GM19463 (cell line): ENCODE results near the gene PYY.
"Not testable (repeated sequence)": the region's sequence is repeated elsewhere in the genome, so short reads cannot be mapped to it uniquely, and the experiment has no call there.

Experiments used
- ATAC-seq: cut with Tn5 transposase; IDR thresholded peaks from one replicate; pipeline ENCODE4 v1.9.1; 2021; ENCODE audit warnings: mild to moderate bottlenecking, moderate library complexity; ENCODE audit not compliant: unreplicated experiment

PYY gene

GRCh38 chr17:43949781-43950180 is 4.0 kb downstream of the PYY start:
- no peak for ATAC-seq

GRCh38 chr17:43946781-43947180 is 7.0 kb downstream of the PYY start:
- ATAC-seq = no peak

GRCh38 chr17:43945074-43945829 is 8.5 kb downstream of the PYY start:
- ATAC-seq = no peak

- no peak for ATAC-seq
These were observed 11.6 kb downstream of the PYY start, which contains the start of gene PPY for GRCh38 chr17:43942051-43942685. PPY (minus strand) TSS chr17:43942476; CDS start chr17:43941654, 822 bp downstream.

- ATAC-seq = no peak
These were observed 13.1 kb downstream of the PYY start for GRCh38 chr17:43940630-43941029.

GRCh38 chr17:43939886-43940285 is 13.9 kb downstream of the PYY start:
- ATAC-seq = no peak

- not testable (repeated sequence) for ATAC-seq
These were observed 14.3 kb downstream of the PYY start for GRCh38 chr17:43939452-43939851.

GRCh38 chr17:43938838-43939182 is 14.9 kb downstream of the PYY start:
- no peak for ATAC-seq

GRCh38 chr17:43936434-43936833 is 17.3 kb downstream of the PYY start:
- ATAC-seq = no peak

- ATAC-seq = no peak
These were observed 17.8 kb downstream of the PYY start for GRCh38 chr17:43935926-43936261.

GRCh38 chr17:43935204-43935925 is 18.4 kb downstream of the PYY start:
- ATAC-seq = no peak

GRCh38 chr17:43932923-43933322 is 20.8 kb downstream of the PYY start:
- no peak for ATAC-seq

- ATAC-seq = no peak
These were observed 21.4 kb downstream of the PYY start for GRCh38 chr17:43932357-43932756.

- ATAC-seq = no peak
These were observed 22.6 kb downstream of the PYY start for GRCh38 chr17:43931062-43931571.

GRCh38 chr17:43928609-43929008 is 25.1 kb downstream of the PYY start:
- ATAC-seq = no peak

- not testable (repeated sequence) for ATAC-seq
These were observed 25.8 kb downstream of the PYY start for GRCh38 chr17:43927929-43928328.

- ATAC-seq = no peak
These were observed 26.5 kb downstream of the PYY start for GRCh38 chr17:43927060-43927864.

GRCh38 chr17:43924558-43924957 is 29.2 kb downstream of the PYY start:
- ATAC-seq = no peak

GRCh38 chr17:43920500-43921095 is 33.1 kb downstream of the PYY start:
- ATAC-seq = no peak

- no peak for ATAC-seq
These were observed 35.7 kb downstream of the PYY start for GRCh38 chr17:43918026-43918389.
